HepG2 (cell line): ENCODE results near the gene FAM171A2. TPM values are rescaled to one million over a fixed set of nuclear protein-coding genes. Genes with fewer than 3 reads are reported as not detected.

Source experiments
- ARID5B ChIP-seq: IDR thresholded peaks from 2 replicates; pipeline ENCODE4 v1.4.0; 2020; ENCODE audit warnings: mild to moderate bottlenecking, missing genetic modification reagents
- ARNTL ChIP-seq: sonication (generic); formaldehyde crosslinking; IDR thresholded peaks from 2 replicates; pipeline ENCODE4 v1.4.0; 2020; ENCODE audit warnings: mild to moderate bottlenecking, missing genetic modification reagents
- ATF1 ChIP-seq: IDR thresholded peaks from 2 replicates; pipeline ENCODE4 v1.6.1; 2016; ENCODE audit warnings: mild to moderate bottlenecking, control low read depth
- CREM ChIP-seq, 2 experiments: sonication (generic) in 1 of 2; formaldehyde crosslinking in 1 of 2; IDR thresholded peaks; 2 replicates each; pipeline versions ENCODE4 v1.4.0 to v1.6.1; 2016 to 2020; ENCODE audit warnings: antibody characterized with exemption in 1 of 2, mild to moderate bottlenecking in 1 of 2, missing genetic modification reagents in 1 of 2
- HMG20B ChIP-seq: conservative IDR thresholded peaks from 2 replicates; pipeline ENCODE4 v1.6.1; 2016; ENCODE audit warnings: missing genetic modification reagents, missing compliant biosample characterization
- MED1 ChIP-seq: sonication (generic); formaldehyde crosslinking; IDR thresholded peaks from 2 replicates; pipeline ENCODE4 v1.4.0; 2020; ENCODE audit warnings: missing genetic modification reagents
- MXD3 ChIP-seq: IDR thresholded peaks from 2 replicates; pipeline ENCODE4 v1.6.1; 2016; ENCODE audit warnings: mild to moderate bottlenecking, missing biosample characterization, missing genetic modification reagents
- NAIF1 ChIP-seq: sonication (generic); formaldehyde crosslinking; IDR thresholded peaks from 2 replicates; pipeline ENCODE4 v1.5.0; 2020; ENCODE audit warnings: mild to moderate bottlenecking, missing genetic modification reagents, borderline replicate concordance
- PITX1 ChIP-seq: sonication (generic); formaldehyde crosslinking; IDR thresholded peaks from 2 replicates; pipeline ENCODE4 v1.5.1; 2020; ENCODE audit warnings: mild to moderate bottlenecking, missing genetic modification reagents
- SKIL ChIP-seq: sonication (generic); formaldehyde crosslinking; IDR thresholded peaks from 2 replicates; pipeline ENCODE4 v1.8.0; 2022; ENCODE audit warnings: missing genetic modification reagents, mild to moderate bottlenecking, moderate library complexity, borderline replicate concordance
- SRSF1 ChIP-seq: fragments of 200-400 bp; formaldehyde crosslinking; optimal IDR thresholded peaks from 2 replicates; pipeline ENCODE3; 2017; ENCODE audit warnings: mild to moderate bottlenecking, low read depth, low read length, moderate library complexity
- ZBTB3 ChIP-seq: sonication (generic); formaldehyde crosslinking; IDR thresholded peaks from 2 replicates; pipeline ENCODE4 v1.4.0; 2020; ENCODE audit warnings: low read depth, mild to moderate bottlenecking, moderate library complexity, missing genetic modification reagents, borderline replicate concordance
- ZFP36L2 ChIP-seq: sonication (generic); formaldehyde crosslinking; IDR thresholded peaks from 2 replicates; pipeline ENCODE4 v1.4.0; 2020; ENCODE audit warnings: missing genetic modification reagents
- ZFX ChIP-seq: sonication (generic); formaldehyde crosslinking; IDR thresholded peaks from 2 replicates; pipeline ENCODE4 v1.4.0; 2020; ENCODE audit warnings: mild to moderate bottlenecking, low read depth, missing genetic modification reagents, moderate library complexity
- ZMYM4 ChIP-seq: sonication (generic); formaldehyde crosslinking; IDR thresholded peaks from 2 replicates; pipeline ENCODE4 v1.8.1; 2023; ENCODE audit warnings: mild to moderate bottlenecking, missing genetic modification reagents
- ZNF180 ChIP-seq: sonication (generic); formaldehyde crosslinking; IDR thresholded peaks from 2 replicates; pipeline ENCODE4 v1.4.0; 2020; ENCODE audit warnings: low read depth, missing genetic modification reagents, borderline replicate concordance
- ZNF274 ChIP-seq: sonication (generic); formaldehyde crosslinking; IDR thresholded peaks from 2 replicates; pipeline ENCODE4 v1.5.1; 2020; ENCODE audit warnings: mild to moderate bottlenecking, missing genetic modification reagents
- ZNF691 ChIP-seq: sonication (generic); formaldehyde crosslinking; IDR thresholded peaks from 2 replicates; pipeline ENCODE4 v1.4.0; 2020; ENCODE audit warnings: missing genetic modification reagents, low read depth, mild to moderate bottlenecking, borderline replicate concordance
- ZNF724P ChIP-seq: sonication (generic); formaldehyde crosslinking; IDR thresholded peaks from 2 replicates; pipeline ENCODE4 v1.8.0; 2022; ENCODE audit warnings: missing genetic modification reagents, borderline replicate concordance
- ZSCAN25 ChIP-seq: sonication (generic); formaldehyde crosslinking; IDR thresholded peaks from 2 replicates; pipeline ENCODE4 v1.8.0; 2022; ENCODE audit warnings: mild to moderate bottlenecking, missing genetic modification reagents
- polyA plus RNA-seq, 8 experiments: library from polyadenylated mRNA; depleted of rRNA in 3 of 8; stranded (reverse) in 7 of 8; unstranded in 1 of 8; fragments of >200 nt; fragmentation: Illumina TruSeq in 4 of 8; extraction: Trizol in 4 of 8; gene quantifications; 2 replicates each; pipeline versions ENCODE4 v1.2.1 to v1.2.3, GENCODE V29; 2011 to 2016; ENCODE audit warnings: low read depth in 4 of 8, missing spikeins in 1 of 8, mixed read lengths in 1 of 8; ENCODE audit not compliant: insufficient read depth in 1 of 8
- total RNA-seq, 5 experiments: library from RNA; depleted of rRNA; stranded (reverse); fragments of >200 nt; fragmentation: Illumina TruSeq; extraction: Trizol; gene quantifications; 2 replicates each; pipeline ENCODE4 v1.2.3, GENCODE V29; 2016; ENCODE audit warnings: low read depth in 1 of 5

The FAM171A2 gene
- total and polyA plus RNA-seq, 2 of the 13 experiments (the other 11 are each of a cell fraction or from before 2014, with no cell fraction given), result 1.8 to 3.6 TPM

- TF ChIP-seq ARID5B (CRISPR knock-in tag), result no peak
- no peak for TF ChIP-seq ATF1 (CRISPR knock-in tag)
- TF ChIP-seq ZFX (CRISPR knock-in tag), result peak; percentile 90
- no peak for TF ChIP-seq ZFP36L2
- peak; percentile 65 for TF ChIP-seq ZSCAN25
- TF ChIP-seq ZNF274, result no peak
- no peak for TF ChIP-seq ZNF180
- TF ChIP-seq MXD3, result no peak
- TF ChIP-seq SKIL (CRISPR knock-in tag), result no peak
- TF ChIP-seq ZBTB3, result no peak
- TF ChIP-seq SRSF1, result no peak
- no peak for TF ChIP-seq ARNTL
- TF ChIP-seq ZNF691 (CRISPR knock-in tag), result 0 out of 2 replicates have a peak, but pooled peaks have one; percentile 44
- no peak for TF ChIP-seq ZNF724P (CRISPR knock-in tag)
- TF ChIP-seq MED1 (CRISPR knock-in tag), result 0 out of 2 replicates have a peak, but pooled peaks have one; percentile 20
- TF ChIP-seq CREM (IDR thresholded peaks at IDR 0.05), result no peak
- no peak for TF ChIP-seq CREM (CRISPR knock-in tag; IDR thresholded peaks at IDR 0.05)
- TF ChIP-seq ZMYM4, result no peak
- TF ChIP-seq PITX1 (CRISPR knock-in tag), result 0 out of 2 replicates have a peak, but pooled peaks have one; percentile 40
- TF ChIP-seq HMG20B (CRISPR knock-in tag), result no peak
- TF ChIP-seq NAIF1 (CRISPR knock-in tag), result no peak
Observed at GRCh38 chr17:44354582-44355561, 8.8 kb downstream of the FAM171A2 start (continued).
